K562 (cell line): ENCODE data around the gene P4HB. TPM values are rescaled to one million over a fixed set of nuclear protein-coding genes. Genes with fewer than 3 reads are reported as not detected.

ENCODE experiments used
- ATAC-seq: fragments of 200-7000 bp; cut with Tn5 transposase; 3 replicates; pipeline ENCODE4 v1.9.1; 2020; ENCODE audit warnings: moderate library complexity
- BruUV-seq: library from RNA; stranded (reverse); fragments of 400-500 nt; replicated peaks from 2 replicates; lab custom pipeline; 2021; lab: Mats Ljungman, UMichigan
- CTCF ChIA-PET: fragments of 300-600 bp; formaldehyde crosslinking; extraction: SDS; loops from one replicate; lab custom pipeline; 2021; ENCODE audit warnings: low intra/inter-chr PET ratio; lab: Yijun Ruan, JAX
- POLR2A ChIA-PET: fragments of 300-600, 350-650 bp; sonication (Branson Sonifier 250); formaldehyde crosslinking; extraction: SDS; loops from one replicate; lab custom pipeline; 2021; ENCODE audit warnings: antibody characterized with exemption, inconsistent platforms; lab: Yijun Ruan, JAX
- DNase-seq, 4 experiments: peaks; one replicate each; pipeline versions ENCODE4 v3.0.0 to v3.0.0-alpha.2; 2011 to 2018; ENCODE audit warnings: low spot score in 3 of 4, mixed read lengths in 3 of 4; ENCODE audit errors: extremely low read depth in 1 of 4
- FAIRE-seq: peaks from 2 replicates; lab custom pipeline; 2011; peaks lifted over from hg19 to GRCh38; lab: Jason Lieb, UNC
- H2AFZ ChIP-seq: 2 replicates; pipeline ENCODE4 v1.6.0; 2011; ENCODE audit warnings: low read depth, low read length, control low read depth, inconsistent platforms
- H3K27ac ChIP-seq: fragments of 200-600 bp; 3 replicates; pipeline ENCODE4 v1.8.0; 2011; ENCODE audit warnings: low read depth, mild to moderate bottlenecking, control low read depth, inconsistent platforms, low read length, moderate library complexity, mixed read lengths; ENCODE audit errors: extremely low read depth
- H3K27me3 ChIP-seq, 2 experiments: fragments of 300-600 bp in 1 of 2; 2 replicates in 1 of 2; 3 replicates in 1 of 2; pipeline versions ENCODE4 v1.6.0 to v1.8.0; 2011; ENCODE audit warnings: inconsistent platforms in 2 of 2, low read length in 2 of 2, mild to moderate bottlenecking in 1 of 2, mixed read lengths in 1 of 2, moderate library complexity in 1 of 2; ENCODE audit not compliant: control insufficient read depth in 2 of 2, insufficient read depth in 2 of 2
- H3K36me3 ChIP-seq: fragments of 300-600 bp; 3 replicates; pipeline ENCODE4 v1.8.0; 2011; ENCODE audit warnings: mild to moderate bottlenecking, low read length, inconsistent platforms; ENCODE audit not compliant: control insufficient read depth, insufficient read depth
- H3K4me1 ChIP-seq, 2 experiments: fragments of 200-600 bp in 1 of 2; replicated peaks in 1 of 2; 2 replicates in 1 of 2; 3 replicates in 1 of 2; pipeline versions ENCODE4 v1.5.1 to v1.8.0; 2011; ENCODE audit warnings: inconsistent platforms in 2 of 2, low read length in 2 of 2, mild to moderate bottlenecking in 1 of 2, mixed read lengths in 1 of 2, moderate library complexity in 1 of 2; ENCODE audit not compliant: control insufficient read depth in 2 of 2, insufficient read depth in 2 of 2
- H3K4me2 ChIP-seq: 2 replicates; pipeline ENCODE4 v1.6.1; 2011; ENCODE audit warnings: low read length, control low read depth, inconsistent platforms, mixed read lengths; ENCODE audit not compliant: insufficient read depth
- H3K4me3 ChIP-seq: fragments of 200-600 bp; sonication (generic), shearing (Covaris generic); 2 replicates; pipeline ENCODE4 v1.5.1; 2016; ENCODE audit warnings: control low read depth, inconsistent platforms
- H3K79me2 ChIP-seq: fragments of 200-600 bp; 3 replicates; pipeline ENCODE4 v1.8.0; 2011; ENCODE audit warnings: low read length, inconsistent platforms; ENCODE audit not compliant: control insufficient read depth, insufficient read depth
- H3K9ac ChIP-seq, 2 experiments: 2 replicates each; pipeline versions ENCODE4 v1.6.0 to v1.6.1; 2011; ENCODE audit warnings: low read depth in 2 of 2, low read length in 2 of 2, control low read depth in 1 of 2, inconsistent platforms in 1 of 2, mild to moderate bottlenecking in 1 of 2, mixed read lengths in 1 of 2; ENCODE audit not compliant: insufficient read depth in 1 of 2
- H3K9me1 ChIP-seq: one replicate; pipeline ENCODE4 v1.6.0; 2011; ENCODE audit warnings: inconsistent platforms, mild to moderate bottlenecking, low read length, moderate library complexity; ENCODE audit not compliant: control insufficient read depth, insufficient read depth
- H3K9me3 ChIP-seq: replicated peaks from 2 replicates; pipeline ENCODE4 v1.5.1; 2011; ENCODE audit warnings: low read depth, low read length, inconsistent platforms; ENCODE audit not compliant: control insufficient read depth, insufficient read depth
- H4K20me1 ChIP-seq: replicated peaks from 2 replicates; pipeline ENCODE4 v1.6.1; 2011; ENCODE audit warnings: low read length, inconsistent platforms, mixed read lengths; ENCODE audit not compliant: control insufficient read depth, insufficient read depth
- SAFB2 ChIP-seq: fragments of 200-400 bp; formaldehyde crosslinking; IDR thresholded peaks from 2 replicates; pipeline ENCODE4 v1.6.1; 2018; ENCODE audit warnings: borderline replicate concordance, low read length, low read depth, moderate library complexity; ENCODE audit not compliant: severe bottlenecking
- WGBS: fragments of 100-300 bp; shearing (Covaris generic); methylation state at CpG from one replicate; pipeline ENCODE4 v1.1.6; 2016; ENCODE audit warnings: low coverage, mixed read lengths; ENCODE audit not compliant: insufficient coverage; ENCODE audit errors: missing lambda C conversion rate; 5-methylcytosine and 5-hydroxymethylcytosine counted together
- in situ Hi-C: fragments of 300-500 bp; cut with MboI; formaldehyde crosslinking; loops from 4 replicates; pipeline ENCODE4 v1.15.0; 2018; ENCODE audit warnings: inconsistent platforms, mixed read lengths
- intact Hi-C: fragments of 100-400 bp; cut with micrococcal nuclease; formaldehyde crosslinking; loops from 2 replicates; pipeline ENCODE4 v1.14.2; 2022
- polyA plus RNA-seq, 8 experiments: library from polyadenylated mRNA; depleted of rRNA in 4 of 8; stranded (reverse) in 5 of 8; unstranded in 3 of 8; fragments of >200 nt; fragmentation: Nextera tagmentation in 2 of 8; fragmentation: Illumina TruSeq in 1 of 8; extraction: Ambion mirVana in 2 of 8; extraction: Trizol in 1 of 8; gene quantifications; 2 replicates each; pipeline versions ENCODE4 v1.2.1 to v1.2.3, GENCODE V29; 2011 to 2014; ENCODE audit warnings: inconsistent platforms in 1 of 8, missing spikeins in 1 of 8
- total RNA-seq, 7 experiments: library from RNA; depleted of rRNA in 6 of 7; stranded (reverse); fragments of >200 nt in 6 of 7; fragmentation: Illumina TruSeq in 2 of 7; extraction: Trizol in 2 of 7; gene quantifications; 2 replicates each; pipeline versions ENCODE4 v1.2.1 to v1.2.3, GENCODE V29; 2011 to 2021; ENCODE audit warnings: low replicate concordance in 1 of 7
- TF ChIP-seq, protein P1 (sequence below): fragments of 450-650 bp; formaldehyde crosslinking; IDR thresholded peaks from 2 replicates; pipeline ENCODE4 v1.4.0; 2020; ENCODE audit warnings: mild to moderate bottlenecking, mixed read lengths
- TF ChIP-seq, protein P2 (sequence below): IDR thresholded peaks from 2 replicates; pipeline ENCODE4 v1.6.1; 2011; ENCODE audit not compliant: insufficient read length; ENCODE audit errors: extremely low read depth

P4HB gene
- total and polyA plus RNA-seq, 9 of the 15 experiments (the other 6 are each of a cell fraction or from before 2014, with no cell fraction given): 4.4 to 645 (median 325) TPM

DNA sequence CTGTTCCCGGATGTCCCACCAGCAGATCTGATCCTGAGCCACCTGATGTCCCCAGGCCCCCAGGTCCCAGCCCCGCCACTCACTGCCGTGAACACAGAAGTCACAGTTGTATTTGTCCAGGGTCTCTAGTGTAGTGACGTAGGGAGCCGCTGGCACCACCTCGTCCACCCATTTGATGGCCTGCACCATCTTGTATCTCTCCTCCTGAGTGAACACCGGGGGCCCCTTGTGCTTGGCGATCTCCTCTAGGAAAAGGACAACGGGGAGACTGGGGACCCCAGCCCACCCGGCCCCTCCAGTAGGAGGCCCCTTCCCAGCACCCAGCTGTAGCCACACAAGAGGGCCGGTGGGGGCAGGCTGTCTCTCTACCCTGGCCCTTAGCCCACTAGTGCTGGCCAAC, 48.5 kb upstream of the P4HB start:
- no peak overlapping the region for H3K4me3 ChIP-seq
- in situ Hi-C loops (no loop called here), intact Hi-C loops (no loop called here)
- H3K9me1 ChIP-seq: peaks cover 6% of the 10 kb centered on the region
- no peak overlapping the region for H3K4me2 ChIP-seq
- ChIA-PET CTCF (no interaction called here), POLR2A (interaction anchor here (1.0 kb wide), 2 partner anchors 15 to 51 kb away, joined by 3 read pairs; no protein-coding TSS in a partner anchor)
- 89% methylated on average over 9 of the region's 11 CpGs for WGBS
- no peak overlapping the region for H3K27ac ChIP-seq
- H3K9ac ChIP-seq: peak overlapping the region in 1 of 2 experiments; percentile 99; a peak in 2 of 4 replicates
- H3K79me2 ChIP-seq: peaks cover 24% of the 10 kb centered on the region
- FAIRE-seq (no peak), ATAC-seq (no peak), DNase-seq (no peak)
- peaks cover 14% of the 10 kb centered on the region for H4K20me1 ChIP-seq
- H3K27me3 ChIP-seq: no peaks in the 10 kb centered on the region
- H2AFZ ChIP-seq: no peak overlapping the region
- TF ChIP-seq, protein P1, sequence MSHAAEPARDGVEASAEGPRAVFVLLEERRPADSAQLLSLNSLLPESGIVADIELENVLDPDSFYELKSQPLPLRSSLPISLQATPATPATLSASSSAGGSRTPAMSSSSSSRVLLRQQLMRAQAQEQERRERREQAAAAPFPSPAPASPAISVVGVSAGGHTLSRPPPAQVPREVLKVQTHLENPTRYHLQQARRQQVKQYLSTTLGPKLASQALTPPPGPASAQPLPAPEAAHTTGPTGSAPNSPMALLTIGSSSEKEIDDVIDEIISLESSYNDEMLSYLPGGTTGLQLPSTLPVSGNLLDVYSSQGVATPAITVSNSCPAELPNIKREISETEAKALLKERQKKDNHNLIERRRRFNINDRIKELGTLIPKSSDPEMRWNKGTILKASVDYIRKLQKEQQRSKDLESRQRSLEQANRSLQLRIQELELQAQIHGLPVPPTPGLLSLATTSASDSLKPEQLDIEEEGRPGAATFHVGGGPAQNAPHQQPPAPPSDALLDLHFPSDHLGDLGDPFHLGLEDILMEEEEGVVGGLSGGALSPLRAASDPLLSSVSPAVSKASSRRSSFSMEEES (CRISPR knock-in tag): no peak
- TF ChIP-seq, protein P2, sequence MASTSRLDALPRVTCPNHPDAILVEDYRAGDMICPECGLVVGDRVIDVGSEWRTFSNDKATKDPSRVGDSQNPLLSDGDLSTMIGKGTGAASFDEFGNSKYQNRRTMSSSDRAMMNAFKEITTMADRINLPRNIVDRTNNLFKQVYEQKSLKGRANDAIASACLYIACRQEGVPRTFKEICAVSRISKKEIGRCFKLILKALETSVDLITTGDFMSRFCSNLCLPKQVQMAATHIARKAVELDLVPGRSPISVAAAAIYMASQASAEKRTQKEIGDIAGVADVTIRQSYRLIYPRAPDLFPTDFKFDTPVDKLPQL: no peak
- TF ChIP-seq SAFB2: no peak
- no TSS peak for BruUV-seq
- peaks cover 84% of the 10 kb centered on the region; the same call in 2 of the 3 replicates for H3K36me3 ChIP-seq
- H3K4me1 ChIP-seq: peaks cover 31 to 95% of the 10 kb centered on the region in 2 experiments
- no peaks in the 10 kb centered on the region for H3K9me3 ChIP-seq
